Smooth muscle cell (in vitro differentiated cells): ENCODE measurements around the gene BANK1. TPM values are rescaled to one million over a fixed set of nuclear protein-coding genes. Genes with fewer than 3 reads are reported as not detected.

Experiments used
- DNase-seq: peaks from one replicate; lab custom pipeline; 2025; ENCODE audit not compliant: unreplicated experiment; lab: John Stamatoyannopoulos, UW
- H2AFZ ChIP-seq: fragments of 200-600 bp; sonication (generic); 2 replicates; pipeline ENCODE4 v1.6.0; 2016; ENCODE audit warnings: antibody characterized with exemption, low read depth, mild to moderate bottlenecking
- H3F3A ChIP-seq: fragments of 200-600 bp; sonication (generic); 2 replicates; pipeline ENCODE4 v1.6.0; 2017; ENCODE audit warnings: antibody characterized with exemption, low read depth
- H3K27ac ChIP-seq: fragments of 200-600 bp; sonication (generic); 2 replicates; pipeline ENCODE4 v1.5.1; 2016; ENCODE audit warnings: low read depth, mild to moderate bottlenecking
- H3K27me3 ChIP-seq: fragments of 200-600 bp; sonication (generic); 2 replicates; pipeline ENCODE4 v1.6.1; 2016; ENCODE audit warnings: low read depth, mild to moderate bottlenecking
- H3K36me3 ChIP-seq: fragments of 200-600 bp; sonication (generic); 2 replicates; pipeline ENCODE4 v1.5.1; 2016; ENCODE audit warnings: low read depth
- H3K4me1 ChIP-seq: fragments of 200-600 bp; sonication (generic); 2 replicates; pipeline ENCODE4 v1.5.1; 2016; ENCODE audit warnings: low read depth
- H3K4me2 ChIP-seq: fragments of 200-600 bp; sonication (generic); 2 replicates; pipeline ENCODE4 v1.6.0; 2016; ENCODE audit warnings: mild to moderate bottlenecking
- H3K4me3 ChIP-seq: fragments of 200-600 bp; sonication (generic); 2 replicates; pipeline ENCODE4 v1.5.1; 2016; ENCODE audit warnings: mild to moderate bottlenecking
- H3K79me2 ChIP-seq: fragments of 200-600 bp; sonication (generic); 2 replicates; pipeline ENCODE4 v1.6.0; 2016; ENCODE audit warnings: low read depth, mild to moderate bottlenecking
- H3K9ac ChIP-seq: fragments of 200-600 bp; sonication (generic); 2 replicates; pipeline ENCODE4 v1.6.0; 2016; ENCODE audit warnings: low read depth
- H3K9me3 ChIP-seq: fragments of 200-600 bp; sonication (generic); replicated peaks from 2 replicates; pipeline ENCODE4 v1.5.1; 2016; ENCODE audit warnings: low read depth
- H4K20me1 ChIP-seq: fragments of 200-600 bp; sonication (generic); 2 replicates; pipeline ENCODE4 v1.6.0; 2016; ENCODE audit warnings: low read depth
- WGBS: methylation state at CpG from one replicate; pipeline ENCODE4 v1.1.7; 2016; ENCODE audit warnings: low lambda C conversion rate; 5-methylcytosine and 5-hydroxymethylcytosine counted together
- polyA plus RNA-seq: library from polyadenylated mRNA; unstranded; fragments of >200 nt; fragmentation: Nextera tagmentation; extraction: Ambion mirVana; gene quantifications from 2 replicates; pipeline ENCODE4 v1.2.1, GENCODE V29; 2016
- total RNA-seq: library from RNA; depleted of rRNA; stranded (reverse); fragments of >200 nt; gene quantifications from 2 replicates; pipeline ENCODE4 v1.2.3, GENCODE V29; 2014
- TF ChIP-seq, protein P1 (sequence below): fragments of 200-600 bp; sonication (generic); IDR thresholded peaks from 2 replicates; pipeline ENCODE4 v1.5.1; 2017; ENCODE audit warnings: borderline replicate concordance, mild to moderate bottlenecking, antibody characterized with exemption; ENCODE audit not compliant: insufficient read depth, poor library complexity, severe bottlenecking

Gene BANK1
- total and polyA plus RNA-seq, 2 experiments from 2014 or later: 0.54 to 1.5 TPM

DNA sequence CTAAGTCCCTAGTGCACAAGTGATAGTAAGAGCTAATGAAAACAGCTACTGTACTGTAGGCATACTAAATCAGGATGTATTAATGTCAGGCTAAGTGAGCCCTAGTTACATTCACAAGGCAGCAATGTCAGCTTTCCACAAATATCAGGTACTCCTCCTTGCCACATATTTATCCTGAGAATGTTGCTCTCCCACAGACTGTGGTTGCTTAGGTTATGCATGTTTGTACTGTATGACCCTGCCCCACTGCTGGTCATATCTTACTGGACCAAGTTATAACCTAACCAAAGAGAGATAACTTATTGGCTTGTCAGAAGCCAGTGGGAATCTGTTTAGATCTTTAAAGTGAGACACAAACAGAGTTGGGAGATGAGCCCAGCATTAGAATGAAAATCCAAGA, 313.7 kb downstream of the BANK1 start:
- no peak overlapping the region for H3K9ac ChIP-seq
- H3K36me3 ChIP-seq: peaks cover 5% of the 10 kb centered on the region
- TF ChIP-seq, protein P1, sequence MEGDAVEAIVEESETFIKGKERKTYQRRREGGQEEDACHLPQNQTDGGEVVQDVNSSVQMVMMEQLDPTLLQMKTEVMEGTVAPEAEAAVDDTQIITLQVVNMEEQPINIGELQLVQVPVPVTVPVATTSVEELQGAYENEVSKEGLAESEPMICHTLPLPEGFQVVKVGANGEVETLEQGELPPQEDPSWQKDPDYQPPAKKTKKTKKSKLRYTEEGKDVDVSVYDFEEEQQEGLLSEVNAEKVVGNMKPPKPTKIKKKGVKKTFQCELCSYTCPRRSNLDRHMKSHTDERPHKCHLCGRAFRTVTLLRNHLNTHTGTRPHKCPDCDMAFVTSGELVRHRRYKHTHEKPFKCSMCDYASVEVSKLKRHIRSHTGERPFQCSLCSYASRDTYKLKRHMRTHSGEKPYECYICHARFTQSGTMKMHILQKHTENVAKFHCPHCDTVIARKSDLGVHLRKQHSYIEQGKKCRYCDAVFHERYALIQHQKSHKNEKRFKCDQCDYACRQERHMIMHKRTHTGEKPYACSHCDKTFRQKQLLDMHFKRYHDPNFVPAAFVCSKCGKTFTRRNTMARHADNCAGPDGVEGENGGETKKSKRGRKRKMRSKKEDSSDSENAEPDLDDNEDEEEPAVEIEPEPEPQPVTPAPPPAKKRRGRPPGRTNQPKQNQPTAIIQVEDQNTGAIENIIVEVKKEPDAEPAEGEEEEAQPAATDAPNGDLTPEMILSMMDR: no peak
- no peak overlapping the region for H2AFZ ChIP-seq
- H3K79me2 ChIP-seq: no peaks in the 10 kb centered on the region
- H3K9me3 ChIP-seq: peaks cover 19% of the 10 kb centered on the region
- no peaks in the 10 kb centered on the region for H3F3A ChIP-seq
- H3K4me1 ChIP-seq: no peaks in the 10 kb centered on the region
- DNase-seq: no peak
- no peak overlapping the region for H3K4me2 ChIP-seq
- no peak overlapping the region for H3K4me3 ChIP-seq
- H3K27me3 ChIP-seq: no peaks in the 10 kb centered on the region
- H4K20me1 ChIP-seq: no peaks in the 10 kb centered on the region
- H3K27ac ChIP-seq: no peak overlapping the region

- WGBS: 91% methylated on average over 1 of the region's 1 CpG
- H3K4me2 ChIP-seq: no peak overlapping the region
- no peak overlapping the region for H2AFZ ChIP-seq
Measured at GRCh38 chr4:102105983-102106382, 315.5 kb downstream of the BANK1 start.

GRCh38 chr4:102114118-102114630, 323.6 kb downstream of the BANK1 start:
- Histone ChIP-seq H3K9me3 (no peaks in the 10 kb centered on the region), H2AFZ (no peak overlapping the region), H3F3A (no peaks in the 10 kb centered on the region), H4K20me1 (no peaks in the 10 kb centered on the region), H3K36me3 (no peaks in the 10 kb centered on the region), H3K4me1 (no peaks in the 10 kb centered on the region), H3K27ac (no peak overlapping the region), H3K9ac (no peak overlapping the region), H3K4me3 (no peak overlapping the region), H3K79me2 (no peaks in the 10 kb centered on the region), H3K4me2 (no peak overlapping the region), H3K27me3 (no peaks in the 10 kb centered on the region)
- TF ChIP-seq, protein P1: no peak
- no peak for DNase-seq
- 75% methylated on average over 3 of the region's 3 CpGs for WGBS

More at GRCh38 chr4:102105983-102106382, 315.5 kb downstream of the BANK1 start:
- peaks cover 19% of the 10 kb centered on the region for H3K9me3 ChIP-seq
- H3K27me3 ChIP-seq: no peaks in the 10 kb centered on the region
- H3F3A ChIP-seq: no peaks in the 10 kb centered on the region
- no peak overlapping the region for H3K9ac ChIP-seq
- TF ChIP-seq, protein P1: no peak
- H3K36me3 ChIP-seq: peaks cover 5% of the 10 kb centered on the region
- H3K27ac ChIP-seq: no peak overlapping the region
- no peaks in the 10 kb centered on the region for H4K20me1 ChIP-seq
- DNase-seq: no peak
- no peaks in the 10 kb centered on the region for H3K79me2 ChIP-seq
- no peak overlapping the region for H3K4me3 ChIP-seq
- no peaks in the 10 kb centered on the region for H3K4me1 ChIP-seq

GRCh38 chr4:102116121-102116520, 325.6 kb downstream of the BANK1 start:
- H3F3A ChIP-seq: no peaks in the 10 kb centered on the region
- DNase-seq: no peak
- H3K9ac ChIP-seq: no peak overlapping the region
- no peaks in the 10 kb centered on the region for H3K27me3 ChIP-seq
- H2AFZ ChIP-seq: no peak overlapping the region
- H3K4me1 ChIP-seq: no peaks in the 10 kb centered on the region
- no peak overlapping the region for H3K4me2 ChIP-seq
- H3K27ac ChIP-seq: no peak overlapping the region
- no peaks in the 10 kb centered on the region for H4K20me1 ChIP-seq
- no peak overlapping the region for H3K4me3 ChIP-seq
- 93% methylated on average over 3 of the region's 3 CpGs for WGBS
- TF ChIP-seq, protein P1: no peak
- H3K36me3 ChIP-seq: no peaks in the 10 kb centered on the region
- H3K9me3 ChIP-seq: peaks cover 8% of the 10 kb centered on the region
- H3K79me2 ChIP-seq: no peaks in the 10 kb centered on the region
